Astrocyte of the spinal cord (primary cell): ENCODE data around the gene CCNE1.

ENCODE experiments used
- DNase-seq: peaks from one replicate; pipeline ENCODE4 v3.0.0; 2011; ENCODE audit warnings: low read depth, low spot score
- H3K4me3 ChIP-seq: 2 replicates; pipeline ENCODE4 v1.5.1; 2011; ENCODE audit warnings: low read depth, mild to moderate bottlenecking, low read length, moderate library complexity
- CTCF ChIP-seq: IDR thresholded peaks from 2 replicates; pipeline ENCODE4 v1.5.1; 2012; ENCODE audit warnings: low read depth, mild to moderate bottlenecking, low read length, inconsistent platforms
- in situ Hi-C: cut with HindIII; loops from 2 replicates; pipeline ENCODE4 v1.10.0; 2017; ENCODE audit warnings: low sequenced_read_pairs

The CCNE1 gene

GRCh38 chr19:29872224-29872731, 60.5 kb downstream of the CCNE1 start:
- no peak overlapping the region for H3K4me3 ChIP-seq

DNA sequence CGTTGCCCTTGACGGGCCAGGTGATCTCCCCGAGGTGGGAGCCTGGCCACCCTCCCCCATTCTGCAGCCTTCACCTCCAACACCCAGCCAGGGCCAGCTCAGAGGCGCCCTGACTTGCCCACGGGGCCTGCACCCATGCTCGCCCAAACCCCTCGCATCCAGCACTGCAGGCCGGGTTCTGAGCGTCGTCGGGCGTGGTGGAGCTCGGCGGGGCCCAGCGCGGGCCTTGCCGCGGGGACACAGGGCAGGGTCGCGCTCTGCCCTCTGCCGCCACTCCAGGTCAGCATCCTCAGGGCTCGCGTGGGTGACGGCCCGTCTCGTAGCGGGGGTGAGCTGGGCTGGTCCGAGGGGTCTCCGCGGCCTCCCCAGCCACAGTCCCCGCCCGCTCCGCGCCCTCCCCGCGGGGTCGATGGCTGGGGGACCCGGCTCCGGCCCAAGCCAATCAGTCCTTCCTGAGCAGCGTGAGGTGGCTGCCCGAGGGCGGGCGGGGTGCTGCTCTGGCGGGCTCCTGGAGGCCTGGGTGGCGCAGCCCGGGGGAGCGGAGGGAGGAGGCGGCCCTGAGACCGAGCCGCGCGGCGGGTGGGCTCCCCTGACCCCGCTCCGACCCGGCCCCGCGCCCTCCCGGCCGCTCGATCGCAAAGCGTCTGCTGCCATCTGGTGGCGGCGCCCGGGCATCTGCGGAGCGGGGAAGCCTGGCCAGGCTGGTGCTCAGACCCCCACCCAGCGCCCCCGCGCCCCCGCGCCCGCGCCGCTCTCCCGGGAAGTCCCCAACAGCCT, 61.4 kb downstream of the CCNE1 start:
- TF ChIP-seq CTCF, result peak; percentile 68
- in situ Hi-C loops, result no loop called here
- H3K4me3 ChIP-seq, result no peak overlapping the region

More at GRCh38 chr19:29872224-29872731, 60.5 kb downstream of the CCNE1 start:
- TF ChIP-seq CTCF, result peak; percentile 7
- no peak for DNase-seq
- in situ Hi-C loops, result no loop called here

More for the DNA sequence above, 61.4 kb downstream of the CCNE1 start:
- no peak for DNase-seq
